ENCODE results near the gene ITIH1. TPM values are rescaled to one million over a fixed set of nuclear protein-coding genes. Genes with fewer than 3 reads are reported as not detected.

ITIH1 gene
- total RNA-seq, 4 donors from 2014 or later: not detected

DNA sequence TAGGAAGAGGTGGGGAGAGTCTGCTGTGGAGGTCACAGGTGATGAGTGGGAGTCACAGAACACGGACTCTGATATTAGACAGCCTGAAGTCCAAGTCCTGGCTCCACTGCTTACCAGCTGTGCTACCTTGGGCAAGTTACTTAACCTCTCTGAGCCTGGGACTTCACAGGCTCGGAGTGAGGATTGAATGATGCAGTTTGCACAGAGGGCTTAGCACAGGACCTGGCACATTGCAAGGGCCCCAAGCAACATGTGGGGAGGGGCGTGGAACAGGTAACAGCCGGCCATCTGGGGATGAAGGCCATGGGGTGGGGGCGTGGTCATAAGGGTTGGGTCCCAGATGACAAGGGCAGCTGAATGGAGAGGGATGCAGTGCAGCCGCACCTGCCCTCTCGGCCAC, 12.9 kb downstream of the ITIH1 start:
- DNase-seq: no peak
- no peaks in the 10 kb centered on the region for H3K27me3 ChIP-seq
- H3K4me1 ChIP-seq: no peaks in the 10 kb centered on the region
- no peaks in the 10 kb centered on the region for H3K36me3 ChIP-seq
- intact Hi-C loops (cut with DNase I; ENCODE audit: low total_unique reads): no loop called here
- H3K27ac ChIP-seq: no peak overlapping the region
- H3K9me3 ChIP-seq: no peaks in the 10 kb centered on the region
- no peak overlapping the region for H3K4me3 ChIP-seq
- WGBS, 2 donors (ENCODE audit: low coverage in 1 of 2): 60 to 72% methylated on average over 1 to 7 of the region's 7 CpGs
- TF ChIP-seq POLR2A (IDR thresholded peaks at IDR 0.05) (no peak), POLR2AphosphoS5 (IDR thresholded peaks at IDR 0.05) (no peak)
- in situ Hi-C loops (cut with MboI; ENCODE audit: low pct_ligation_motif_present in 1 of 4, low pct_unique_long_range_greater_than_20kb in 1 of 4, low sequenced_read_pairs in 3 of 4): no loop called here

DNA sequence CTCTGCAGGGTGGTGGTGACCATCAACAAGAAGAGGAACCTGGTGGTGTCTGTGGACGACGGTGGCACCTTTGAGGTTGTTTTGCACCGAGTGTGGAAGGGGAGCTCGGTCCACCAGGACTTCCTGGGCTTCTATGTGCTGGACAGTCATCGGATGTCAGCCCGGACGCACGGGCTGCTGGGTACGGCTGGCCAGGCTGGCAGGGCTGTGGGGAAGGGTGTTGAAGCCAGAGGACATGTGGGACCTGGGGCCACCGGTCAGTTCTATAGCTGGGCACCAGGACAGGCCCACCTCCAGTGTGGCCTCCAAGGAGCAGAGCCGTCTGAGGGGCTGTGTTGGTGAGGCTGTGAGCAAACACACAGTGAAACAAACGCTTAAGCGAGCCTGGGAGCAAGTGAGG, 13.3 kb downstream of the ITIH1 start:
- no peak for TF ChIP-seq POLR2A (IDR thresholded peaks at IDR 0.05)
- no peak for TF ChIP-seq POLR2AphosphoS5 (IDR thresholded peaks at IDR 0.05)
- TF ChIP-seq EP300 (IDR thresholded peaks at IDR 0.05; ENCODE audit: low read depth): no peak
- TF ChIP-seq, protein P1, sequence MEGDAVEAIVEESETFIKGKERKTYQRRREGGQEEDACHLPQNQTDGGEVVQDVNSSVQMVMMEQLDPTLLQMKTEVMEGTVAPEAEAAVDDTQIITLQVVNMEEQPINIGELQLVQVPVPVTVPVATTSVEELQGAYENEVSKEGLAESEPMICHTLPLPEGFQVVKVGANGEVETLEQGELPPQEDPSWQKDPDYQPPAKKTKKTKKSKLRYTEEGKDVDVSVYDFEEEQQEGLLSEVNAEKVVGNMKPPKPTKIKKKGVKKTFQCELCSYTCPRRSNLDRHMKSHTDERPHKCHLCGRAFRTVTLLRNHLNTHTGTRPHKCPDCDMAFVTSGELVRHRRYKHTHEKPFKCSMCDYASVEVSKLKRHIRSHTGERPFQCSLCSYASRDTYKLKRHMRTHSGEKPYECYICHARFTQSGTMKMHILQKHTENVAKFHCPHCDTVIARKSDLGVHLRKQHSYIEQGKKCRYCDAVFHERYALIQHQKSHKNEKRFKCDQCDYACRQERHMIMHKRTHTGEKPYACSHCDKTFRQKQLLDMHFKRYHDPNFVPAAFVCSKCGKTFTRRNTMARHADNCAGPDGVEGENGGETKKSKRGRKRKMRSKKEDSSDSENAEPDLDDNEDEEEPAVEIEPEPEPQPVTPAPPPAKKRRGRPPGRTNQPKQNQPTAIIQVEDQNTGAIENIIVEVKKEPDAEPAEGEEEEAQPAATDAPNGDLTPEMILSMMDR (IDR thresholded peaks at IDR 0.05): no peak
- no peak for DNase-seq
- in situ Hi-C loops (cut with MboI; ENCODE audit: low pct_ligation_motif_present in 1 of 4, low pct_unique_long_range_greater_than_20kb in 1 of 4, low sequenced_read_pairs in 3 of 4): no loop called here

DNA sequence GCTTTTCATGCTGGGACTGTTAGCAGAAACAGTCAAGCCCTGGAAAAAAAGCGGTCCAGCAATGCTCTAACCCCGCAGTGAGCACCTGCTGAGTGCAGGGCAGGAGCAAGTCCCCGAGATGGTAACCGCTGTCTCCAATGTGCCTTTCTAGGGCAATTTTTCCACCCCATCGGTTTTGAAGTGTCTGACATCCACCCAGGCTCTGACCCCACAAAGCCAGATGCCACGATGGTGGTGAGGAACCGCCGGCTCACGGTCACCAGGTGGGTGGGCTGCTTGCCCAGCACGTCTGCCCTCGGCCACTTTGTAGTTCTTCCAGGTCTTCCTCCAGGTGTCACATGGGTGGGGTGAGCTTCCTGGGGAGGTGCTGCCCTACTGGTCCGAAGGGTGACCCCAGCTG, 14.0 kb downstream of the ITIH1 start:
- no peak overlapping the region for H3K27ac ChIP-seq
- 80% methylated on average over 12 of the region's 12 CpGs; no CpG with 5 or more reads in 1 of the 2 donors for WGBS, 2 donors (ENCODE audit: low coverage in 1 of 2)
- in situ Hi-C loops (cut with MboI; ENCODE audit: low pct_ligation_motif_present in 1 of 4, low pct_unique_long_range_greater_than_20kb in 1 of 4, low sequenced_read_pairs in 3 of 4) (no loop called here), intact Hi-C loops (cut with DNase I; ENCODE audit: low total_unique reads) (no loop called here)
- H3K9me3 ChIP-seq: no peaks in the 10 kb centered on the region
- H3K4me3 ChIP-seq: no peak overlapping the region
- TF ChIP-seq EP300 (IDR thresholded peaks at IDR 0.05; ENCODE audit: low read depth) (no peak), POLR2A (IDR thresholded peaks at IDR 0.05) (no peak), POLR2AphosphoS5 (IDR thresholded peaks at IDR 0.05) (no peak)
- TF ChIP-seq, protein P1 (IDR thresholded peaks at IDR 0.05): no peak
- H3K36me3 ChIP-seq: no peaks in the 10 kb centered on the region
- no peaks in the 10 kb centered on the region for H3K4me1 ChIP-seq
- H3K27me3 ChIP-seq: no peaks in the 10 kb centered on the region
- DNase-seq: no peak

More for the DNA sequence above, 13.3 kb downstream of the ITIH1 start:
- H3K9me3 ChIP-seq: no peaks in the 10 kb centered on the region
- intact Hi-C loops (cut with DNase I; ENCODE audit: low total_unique reads): no loop called here
- H3K4me3 ChIP-seq: no peak overlapping the region
- no peaks in the 10 kb centered on the region for H3K36me3 ChIP-seq
- 90% methylated on average over 13 of the region's 13 CpGs; no CpG with 5 or more reads in 1 of the 2 donors for WGBS, 2 donors (ENCODE audit: low coverage in 1 of 2)
- no peak overlapping the region for H3K27ac ChIP-seq
- no peaks in the 10 kb centered on the region for H3K4me1 ChIP-seq
- no peaks in the 10 kb centered on the region for H3K27me3 ChIP-seq

DNA sequence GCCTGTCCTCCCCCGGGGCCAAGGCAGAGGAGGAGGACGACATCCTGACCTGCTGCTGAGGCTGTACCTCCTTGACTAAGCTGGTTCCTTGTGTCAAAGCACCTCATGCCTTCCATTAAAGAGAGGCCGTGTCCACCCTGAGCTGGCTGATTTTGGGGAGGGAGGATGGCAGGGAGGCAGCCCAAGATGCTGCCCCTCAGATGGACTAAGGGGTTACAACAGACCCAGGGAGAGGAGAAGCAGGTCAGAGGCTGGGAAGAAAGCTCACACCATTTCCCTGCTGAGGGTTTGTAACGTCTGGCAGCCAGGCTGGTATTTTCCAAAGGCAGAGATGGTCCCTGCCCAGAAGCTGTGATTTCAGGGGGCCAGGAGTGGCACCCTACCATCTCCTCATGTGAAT, 14.5 kb downstream of the ITIH1 start:
- Histone ChIP-seq H3K27ac (no peak overlapping the region), H3K9me3 (no peaks in the 10 kb centered on the region), H3K27me3 (no peaks in the 10 kb centered on the region), H3K36me3 (no peaks in the 10 kb centered on the region), H3K4me1 (no peaks in the 10 kb centered on the region), H3K4me3 (no peak overlapping the region)
- DNase-seq: no peak
- WGBS, 2 donors (ENCODE audit: low coverage in 1 of 2): 80 to 92% methylated on average over 1 to 4 of the region's 4 CpGs
- TF ChIP-seq, protein P1 (IDR thresholded peaks at IDR 0.05): no peak
- TF ChIP-seq POLR2A (IDR thresholded peaks at IDR 0.05): no peak
- in situ Hi-C loops (cut with MboI; ENCODE audit: low pct_ligation_motif_present in 1 of 4, low pct_unique_long_range_greater_than_20kb in 1 of 4, low sequenced_read_pairs in 3 of 4) (no loop called here), intact Hi-C loops (cut with DNase I; ENCODE audit: low total_unique reads) (no loop called here)

DNA sequence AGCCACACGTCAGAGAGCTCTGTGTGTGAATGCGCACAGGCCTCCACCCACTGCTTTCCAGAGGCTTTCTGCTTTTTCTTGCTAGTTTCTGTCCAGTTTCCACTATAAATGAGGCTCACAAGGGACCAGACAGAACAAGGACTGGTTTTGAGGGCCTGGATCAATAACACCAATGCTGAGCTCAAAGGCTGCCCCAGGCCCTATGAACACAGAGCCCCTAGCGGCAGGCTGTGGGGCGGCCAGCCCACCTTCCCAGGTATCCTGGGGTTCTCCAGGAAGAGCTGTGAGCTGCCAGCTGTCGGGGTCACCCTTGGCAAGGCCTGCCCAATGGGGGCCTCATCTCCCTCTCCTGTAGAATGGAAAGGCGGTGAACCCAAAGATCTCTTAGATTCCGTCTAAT, 15.0 kb downstream of the ITIH1 start:
- Histone ChIP-seq H3K27me3 (no peaks in the 10 kb centered on the region), H3K4me1 (no peaks in the 10 kb centered on the region), H3K36me3 (no peaks in the 10 kb centered on the region), H3K4me3 (no peak overlapping the region), H3K9me3 (no peaks in the 10 kb centered on the region), H3K27ac (no peak overlapping the region)
- in situ Hi-C loops (cut with MboI; ENCODE audit: low pct_ligation_motif_present in 1 of 4, low pct_unique_long_range_greater_than_20kb in 1 of 4, low sequenced_read_pairs in 3 of 4): no loop called here
- 83% methylated on average over 7 of the region's 7 CpGs; no CpG with 5 or more reads in 1 of the 2 donors for WGBS, 2 donors (ENCODE audit: low coverage in 1 of 2)
- TF ChIP-seq EP300 (IDR thresholded peaks at IDR 0.05; ENCODE audit: low read depth): no peak
- TF ChIP-seq POLR2AphosphoS5 (IDR thresholded peaks at IDR 0.05): no peak
- TF ChIP-seq POLR2A (IDR thresholded peaks at IDR 0.05): no peak
- TF ChIP-seq, protein P1 (IDR thresholded peaks at IDR 0.05): no peak
- DNase-seq: no peak
- intact Hi-C loops (cut with DNase I; ENCODE audit: low total_unique reads): no loop called here

Measured in transverse colon (tissue), 4 donors.